Measurements from ENCODE around the gene SPOCD1. TPM values are rescaled to one million over a fixed set of nuclear protein-coding genes. Genes with fewer than 3 reads are reported as not detected.

SPOCD1 gene
- total RNA-seq, 2 donors from 2014 or later = 2.0 to 3.1 TPM

- Histone ChIP-seq H3K4me1 (ENCODE audit: control insufficient read depth, insufficient read depth, low read length) (peaks cover 14% of the 10 kb centered on the region), H3K27ac (ENCODE audit: low read depth, low read length) (peak overlapping the region; percentile 1), H3K9ac (ENCODE audit: extremely low read depth, low read length, poor library complexity, severe bottlenecking) (no peak overlapping the region), H3K4me3 (ENCODE audit: low read length) (peak overlapping the region; percentile 82), H3K27me3 (ENCODE audit: control insufficient read depth, insufficient read depth, low read length, poor library complexity, severe bottlenecking) (peaks cover 14% of the 10 kb centered on the region), H3K9me3 (ENCODE audit: control insufficient read depth, low read length) (no peaks in the 10 kb centered on the region), H3K36me3 (ENCODE audit: control insufficient read depth, insufficient read depth, low read length) (no peaks in the 10 kb centered on the region)
- H3K27me3 Mint-ChIP-seq (ENCODE audit: insufficient read depth) = peaks cover 23% of the 10 kb centered on the region
- H3K4me1 Mint-ChIP-seq = peaks cover 15% of the 10 kb centered on the region
- no peaks in the 10 kb centered on the region for H3K9me3 Mint-ChIP-seq
- no peaks in the 10 kb centered on the region for H3K36me3 Mint-ChIP-seq (ENCODE audit: low read depth)
- peak; percentile 75 for DNase-seq
- 66 to 72% methylated on average over 6 to 10 of the region's 10 CpGs for WGBS, 2 experiments (ENCODE audit: insufficient coverage in 1 of 2, insufficient read length in 1 of 2)
- H3K4me3 Mint-ChIP-seq = peak overlapping the region; percentile 59
- TF ChIP-seq CTCF (conservative IDR thresholded peaks at IDR 0.05) = peak; percentile 60
- H3K27ac Mint-ChIP-seq = no peak overlapping the region
Measured at GRCh38 chr1:31759298-31760023, 56.4 kb downstream of the SPOCD1 start.

GRCh38 chr1:31758823-31759222 lies 57.0 kb downstream of the SPOCD1 start:
- H3K36me3 ChIP-seq (ENCODE audit: control insufficient read depth, insufficient read depth, low read length) = no peaks in the 10 kb centered on the region
- no peak for DNase-seq
- H3K4me1 Mint-ChIP-seq = peaks cover 15% of the 10 kb centered on the region
- no peak overlapping the region for H3K9ac ChIP-seq (ENCODE audit: extremely low read depth, low read length, poor library complexity, severe bottlenecking)
- H3K4me1 ChIP-seq (ENCODE audit: control insufficient read depth, insufficient read depth, low read length) = peaks cover 14% of the 10 kb centered on the region
- WGBS, 2 experiments (ENCODE audit: insufficient coverage in 1 of 2, insufficient read length in 1 of 2) = 80% methylated on average over 2 to 7 of the region's 7 CpGs
- H3K27ac Mint-ChIP-seq = no peak overlapping the region
- peak overlapping the region; percentile 1 for H3K27ac ChIP-seq (ENCODE audit: low read depth, low read length)
- no peaks in the 10 kb centered on the region for H3K9me3 ChIP-seq (ENCODE audit: control insufficient read depth, low read length)
- H3K27me3 Mint-ChIP-seq (ENCODE audit: insufficient read depth) = peaks cover 23% of the 10 kb centered on the region
- no peaks in the 10 kb centered on the region for H3K9me3 Mint-ChIP-seq
- H3K36me3 Mint-ChIP-seq (ENCODE audit: low read depth) = no peaks in the 10 kb centered on the region
- no peak overlapping the region for H3K4me3 ChIP-seq (ENCODE audit: low read length)
- H3K4me3 Mint-ChIP-seq = no peak overlapping the region
- TF ChIP-seq CTCF (conservative IDR thresholded peaks at IDR 0.05) = no peak
- peaks cover 14% of the 10 kb centered on the region for H3K27me3 ChIP-seq (ENCODE audit: control insufficient read depth, insufficient read depth, low read length, poor library complexity, severe bottlenecking)

- H3K9ac ChIP-seq (ENCODE audit: extremely low read depth, low read length, poor library complexity, severe bottlenecking) = no peak overlapping the region
- H3K36me3 ChIP-seq (ENCODE audit: control insufficient read depth, insufficient read depth, low read length) = no peaks in the 10 kb centered on the region
- Mint-ChIP-seq H3K36me3 (ENCODE audit: low read depth) (no peaks in the 10 kb centered on the region), H3K4me1 (peaks cover 12% of the 10 kb centered on the region), H3K4me3 (no peak overlapping the region), H3K27me3 (ENCODE audit: insufficient read depth) (peaks cover 16% of the 10 kb centered on the region), H3K27ac (no peak overlapping the region), H3K9me3 (no peaks in the 10 kb centered on the region)
- H3K4me1 ChIP-seq (ENCODE audit: control insufficient read depth, insufficient read depth, low read length) = peaks cover 14% of the 10 kb centered on the region
- 83 to 98% methylated on average over 1 to 6 of the region's 6 CpGs for WGBS, 2 experiments (ENCODE audit: insufficient coverage in 1 of 2, insufficient read length in 1 of 2)
- no peak overlapping the region for H3K27ac ChIP-seq (ENCODE audit: low read depth, low read length)
- H3K9me3 ChIP-seq (ENCODE audit: control insufficient read depth, low read length) = no peaks in the 10 kb centered on the region
- no peak overlapping the region for H3K4me3 ChIP-seq (ENCODE audit: low read length)
- DNase-seq = no peak
- H3K27me3 ChIP-seq (ENCODE audit: control insufficient read depth, insufficient read depth, low read length, poor library complexity, severe bottlenecking) = peaks cover 7% of the 10 kb centered on the region
- no peak for TF ChIP-seq CTCF (conservative IDR thresholded peaks at IDR 0.05)
Measured at GRCh38 chr1:31757989-31758388, 57.8 kb downstream of the SPOCD1 start.
